Activated naive CD4-positive, alpha-beta T cell treated with anti-CD3 and anti-CD28 coated beads, Interleukin-2, amount 50 U/mL, for 16 hours (primary cell): ENCODE data around the gene DPF3.

Experiments
- DNase-seq: peaks from one replicate; pipeline ENCODE4 v3.0.0-alpha.2; 2020

The DPF3 gene

DNA sequence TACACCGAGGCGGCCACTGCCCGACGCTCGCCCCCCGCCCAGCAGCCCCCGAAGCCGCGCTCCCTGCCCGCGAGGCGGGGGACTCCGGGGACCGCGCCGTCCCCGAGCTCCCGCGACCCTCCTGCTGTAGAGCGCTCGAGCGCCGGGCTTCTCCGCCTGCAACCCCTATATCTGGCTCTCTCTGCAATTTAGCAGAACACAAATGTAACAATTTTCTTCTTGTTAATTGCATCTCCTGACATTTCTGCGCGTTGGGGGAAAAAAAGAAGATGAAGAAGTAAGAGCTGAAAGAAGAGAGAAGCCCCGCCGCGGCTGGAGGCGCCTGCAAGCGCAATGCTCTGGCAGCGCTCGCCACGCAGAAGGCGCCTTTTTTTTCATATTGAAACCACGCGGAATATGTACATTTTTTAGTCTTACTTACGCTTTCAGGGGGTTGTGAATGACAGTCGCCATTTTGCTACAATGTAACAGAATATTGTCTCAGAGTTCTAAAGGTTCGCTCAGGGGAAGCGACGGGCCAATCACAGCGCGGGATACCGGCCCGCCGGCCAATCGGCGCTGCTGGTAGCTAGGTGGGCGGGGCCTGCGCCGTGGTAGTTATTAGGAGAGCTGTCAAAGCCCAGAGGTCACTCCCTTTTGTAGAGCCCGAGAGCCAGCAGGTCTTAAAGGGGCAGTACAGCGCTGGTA is at the start of gene DPF3:
TSS of gene DPF3 (minus strand) at position 466 of the 687 bp plus-strand sequence. CDS start at position 453, 13 bp downstream.
- DNase-seq: peak; percentile 94

DNA sequence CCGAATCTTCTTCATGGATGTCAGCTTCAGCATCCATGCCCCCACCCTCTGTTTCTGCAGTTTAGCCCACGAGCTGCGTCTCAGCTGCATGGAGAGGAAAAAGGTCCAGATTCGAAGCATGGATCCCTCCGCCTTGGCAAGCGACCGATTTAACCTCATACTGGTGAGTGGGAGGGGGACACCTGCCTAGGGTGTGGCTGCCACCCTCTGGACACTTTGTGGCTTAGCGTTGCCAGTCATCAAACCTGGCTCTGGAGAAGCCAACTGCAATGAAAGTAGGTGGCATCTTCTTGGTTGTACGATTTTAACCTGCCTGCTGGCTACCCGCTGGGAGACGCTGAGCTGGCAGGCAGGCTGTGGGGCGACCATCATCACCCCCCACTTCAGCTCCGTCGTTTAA is 49.0 kb upstream of the DPF3 start:
- no peak for DNase-seq

DNA sequence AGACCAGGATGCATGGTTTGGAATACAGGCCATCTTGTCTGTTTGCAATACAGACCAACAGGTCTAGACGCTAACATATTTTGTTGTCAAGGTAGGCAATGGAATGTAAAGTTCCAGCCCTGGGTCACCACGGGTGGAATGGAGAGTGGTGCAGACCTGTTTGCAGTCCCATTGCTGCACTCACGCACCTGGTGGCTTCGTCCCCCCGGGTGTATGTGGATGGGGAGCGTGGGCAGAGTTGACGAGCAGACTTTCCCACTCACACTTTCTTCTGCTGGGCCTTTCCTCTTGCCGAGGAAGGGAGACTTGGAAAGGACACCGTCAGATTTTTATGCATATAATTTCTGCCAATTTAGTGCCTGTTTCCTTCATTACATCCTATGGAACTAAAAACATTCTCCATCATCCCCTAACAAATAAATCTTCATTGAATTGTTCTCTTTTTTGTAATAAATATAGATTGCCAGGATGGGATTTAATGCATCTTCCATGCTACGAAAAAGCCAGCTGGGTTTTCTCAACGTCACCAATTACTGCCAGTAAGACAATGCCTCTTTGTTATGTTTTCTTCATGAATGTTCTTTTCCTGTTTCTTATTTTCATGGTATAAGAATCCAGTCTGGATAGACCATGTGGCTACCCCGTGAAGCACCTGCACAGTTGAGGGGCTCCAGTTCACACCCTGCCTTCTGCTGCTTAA is 47.5 kb upstream of the DPF3 start:
- DNase-seq: no peak

DNA sequence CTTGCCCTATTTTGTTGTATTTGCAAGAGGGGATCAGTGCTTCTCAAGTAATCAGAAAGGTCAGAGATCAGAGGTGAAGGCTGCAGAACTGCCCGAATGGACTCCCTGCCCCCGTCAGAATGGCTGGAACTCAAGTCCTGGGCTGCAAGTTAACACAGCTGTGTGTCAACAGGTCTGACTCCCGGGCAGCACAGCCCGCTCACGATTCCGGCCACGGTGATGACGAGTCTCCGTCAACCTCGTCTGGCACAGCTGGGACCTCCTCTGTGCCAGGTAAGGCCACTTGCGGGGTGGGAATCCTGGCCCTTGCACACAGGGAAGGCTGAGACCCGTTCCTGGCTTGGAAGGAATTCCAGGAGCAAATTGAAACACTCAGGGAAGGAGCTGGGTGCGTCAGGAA is 45.7 kb upstream of the DPF3 start:
- DNase-seq: no peak

DNA sequence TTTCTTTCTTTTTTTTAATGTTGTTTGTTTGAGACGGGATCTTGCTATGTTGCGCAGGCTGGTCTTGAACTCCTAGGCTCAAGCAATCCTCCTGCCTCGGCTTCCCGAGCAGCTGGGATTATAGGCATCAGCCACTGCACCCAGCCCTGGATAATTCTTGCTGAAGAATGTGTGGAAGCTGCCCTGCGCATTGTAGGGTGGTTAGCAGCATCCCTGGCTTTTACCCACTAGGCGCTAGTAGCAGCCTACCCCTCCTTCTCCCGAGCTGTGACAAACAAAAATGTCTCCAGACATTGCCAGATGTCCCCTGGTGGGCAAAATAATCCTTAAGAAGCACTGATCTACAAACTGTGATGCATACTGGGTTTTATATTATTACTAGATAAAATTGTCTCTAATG is 39.0 kb upstream of the DPF3 start:
- DNase-seq: no peak

DNA sequence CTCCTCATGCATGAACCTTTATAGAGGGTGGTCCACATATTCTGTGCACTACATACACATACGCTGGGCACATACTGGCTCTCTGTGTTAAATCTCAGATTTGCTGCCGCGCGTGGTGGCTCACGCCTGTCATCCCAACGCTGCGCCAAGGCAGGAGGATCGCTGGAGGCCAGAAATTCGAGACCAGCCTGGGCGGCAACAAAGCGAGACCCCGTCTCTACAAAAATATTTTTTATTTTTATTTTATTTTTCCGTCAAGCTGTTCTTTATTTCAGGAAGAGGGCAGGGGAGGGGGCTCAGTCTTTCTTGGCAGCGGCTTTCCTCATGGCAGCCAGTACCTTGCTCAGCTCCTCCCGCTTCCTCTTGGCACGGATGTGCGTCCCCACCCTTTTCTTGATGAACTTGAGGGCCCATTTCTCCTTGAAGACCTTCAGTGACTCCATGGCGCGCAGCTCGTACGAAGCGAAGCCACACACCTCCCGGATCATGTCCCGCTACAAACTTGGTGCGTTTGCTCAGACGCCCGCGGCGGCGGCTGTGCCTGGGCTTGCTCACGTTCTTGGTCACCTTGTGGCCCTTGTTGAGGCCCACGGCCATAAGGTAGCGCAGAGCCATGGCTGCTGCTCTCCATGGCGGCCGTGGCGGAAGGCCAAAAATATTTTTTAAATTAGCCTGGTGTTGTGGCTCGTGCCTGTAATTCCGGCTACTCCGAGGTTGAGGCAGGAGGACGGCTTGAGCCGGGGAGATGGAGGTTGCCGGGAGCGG is 35.6 kb upstream of the DPF3 start:
- no peak for DNase-seq

DNA sequence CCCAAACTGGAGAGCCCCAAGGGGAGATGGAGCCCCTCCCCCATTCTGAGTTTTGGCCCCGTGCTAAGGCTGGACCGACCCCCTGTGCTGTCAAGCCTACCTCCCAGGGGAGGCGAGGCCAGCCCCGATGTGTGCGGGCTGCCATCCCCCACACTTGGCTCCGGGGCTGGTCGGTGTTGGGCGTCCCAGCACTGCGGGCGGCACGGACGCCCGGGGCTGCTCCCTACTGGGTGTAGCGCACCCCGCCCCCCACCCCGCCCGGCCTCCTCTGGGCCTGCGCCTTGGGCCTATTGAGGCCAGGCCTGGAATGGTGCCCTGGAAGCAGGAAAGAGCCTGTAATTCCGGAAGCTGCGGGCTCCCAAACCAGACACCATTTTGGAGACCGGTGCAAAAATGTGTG is 35.0 kb upstream of the DPF3 start:
- DNase-seq: no peak

DNA sequence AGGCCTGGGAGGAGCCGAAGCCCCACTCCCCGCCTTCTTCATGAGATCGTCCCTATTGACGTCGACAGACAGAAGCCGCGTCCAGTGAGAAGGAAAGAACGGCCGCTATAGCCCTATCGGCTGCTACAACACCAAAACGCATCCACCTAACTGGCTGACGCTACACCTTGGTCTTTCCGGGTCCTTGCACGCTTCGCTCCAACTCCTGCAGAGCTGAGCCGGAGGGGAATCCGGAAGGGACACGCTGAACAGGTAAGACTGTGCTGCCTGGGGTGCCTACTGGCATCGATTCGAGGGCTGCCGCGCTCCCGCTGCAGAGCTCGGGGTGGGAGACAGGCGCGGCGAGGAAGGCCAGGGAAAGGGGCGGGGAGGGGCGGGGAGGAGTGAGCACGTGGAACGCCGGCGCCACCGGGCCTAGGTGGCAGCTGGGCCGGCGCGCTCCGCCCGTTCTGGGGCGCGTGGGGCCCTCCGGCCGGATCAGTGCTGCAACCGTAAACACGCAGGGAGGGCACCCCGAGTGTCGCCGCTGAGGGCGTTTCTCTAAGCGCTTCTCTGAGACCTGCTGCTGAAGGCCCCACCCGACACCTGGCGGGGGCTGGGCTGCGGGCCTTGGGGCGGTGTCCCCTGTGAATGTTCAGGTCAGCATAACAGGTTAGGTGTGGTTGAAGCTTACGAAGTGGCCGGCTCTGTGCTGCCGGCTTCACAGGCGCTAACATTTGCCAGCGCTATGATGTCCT is 32.6 kb upstream of the DPF3 start, which contains the start of gene DCAF4:
TSS of gene DCAF4 (plus strand) at position 173 of the 737 bp plus-strand sequence. CDS start 11,515 bp downstream, outside the sequence.
- peak; percentile 96 for DNase-seq

DNA sequence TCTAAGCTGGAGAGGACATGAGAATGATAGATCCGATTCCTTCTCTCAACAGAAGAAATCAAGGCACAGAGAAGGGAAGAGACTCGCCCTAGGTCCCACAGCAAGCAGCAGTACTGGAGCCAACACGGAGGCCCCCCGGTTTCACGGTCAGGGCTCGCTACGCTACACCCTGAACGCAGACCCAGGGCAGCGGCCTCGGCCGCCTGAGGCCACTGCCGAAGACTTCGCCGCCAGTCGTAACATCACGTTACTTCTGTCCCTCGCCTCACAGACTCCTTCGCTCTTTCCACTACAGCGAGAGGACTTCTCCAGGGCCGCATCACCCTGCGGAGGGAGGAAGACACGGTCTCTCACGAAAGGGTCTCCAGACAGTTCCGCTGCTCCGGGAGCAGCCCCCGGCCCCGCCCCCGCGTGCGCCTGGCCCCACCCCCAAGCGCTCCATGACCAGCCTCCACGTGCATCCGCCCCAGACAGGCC is 32.0 kb upstream of the DPF3 start:
- no peak for DNase-seq

DNA sequence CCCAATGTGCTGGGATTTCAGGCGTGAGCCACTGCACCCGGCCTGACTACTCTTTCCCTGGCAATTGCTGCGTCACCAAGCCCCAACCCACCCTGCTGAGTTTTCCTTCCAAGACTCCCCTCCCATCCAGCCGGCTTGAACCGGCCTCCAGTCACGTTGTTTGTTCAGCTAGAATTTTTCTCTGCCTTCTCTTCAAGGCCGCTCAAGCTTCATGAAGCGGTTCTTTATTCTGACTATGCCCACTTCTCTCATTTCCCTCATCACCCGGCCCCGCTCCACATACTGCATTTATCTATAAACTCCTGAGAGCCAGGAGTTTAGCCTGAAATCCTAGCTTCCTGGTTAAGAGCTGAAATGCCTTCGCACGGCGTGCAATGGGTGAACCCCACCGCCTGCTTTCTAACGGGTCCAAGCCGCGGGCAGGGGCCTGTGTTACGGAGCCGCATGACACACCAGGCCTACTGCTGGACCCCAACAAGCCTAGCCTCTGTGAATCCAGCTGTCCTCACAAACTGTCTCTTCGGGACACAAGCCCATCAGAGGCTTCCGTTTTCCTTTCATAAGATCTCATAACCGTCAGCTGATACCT is 31.4 kb upstream of the DPF3 start:
- no peak for DNase-seq

DNA sequence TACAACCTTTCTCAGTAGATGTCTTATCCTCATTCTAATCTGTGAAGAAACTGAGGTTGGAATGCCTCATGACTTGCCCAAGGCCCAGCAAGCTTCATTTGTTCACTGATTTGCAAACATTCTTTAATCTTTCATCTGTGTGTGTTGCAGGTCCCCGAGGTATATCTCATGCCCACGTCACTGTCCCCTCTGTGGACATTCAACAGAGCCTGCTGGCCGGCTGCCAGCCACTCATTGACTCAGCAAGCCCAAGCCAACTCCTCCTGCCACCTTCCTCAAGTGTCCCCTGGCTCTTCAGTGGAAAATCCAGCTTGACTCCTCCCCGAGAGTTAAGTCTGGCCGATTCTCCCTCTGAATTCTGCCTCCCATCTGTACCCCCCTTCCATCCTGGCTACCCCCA is 30.4 kb upstream of the DPF3 start:
- DNase-seq: no peak

DNA sequence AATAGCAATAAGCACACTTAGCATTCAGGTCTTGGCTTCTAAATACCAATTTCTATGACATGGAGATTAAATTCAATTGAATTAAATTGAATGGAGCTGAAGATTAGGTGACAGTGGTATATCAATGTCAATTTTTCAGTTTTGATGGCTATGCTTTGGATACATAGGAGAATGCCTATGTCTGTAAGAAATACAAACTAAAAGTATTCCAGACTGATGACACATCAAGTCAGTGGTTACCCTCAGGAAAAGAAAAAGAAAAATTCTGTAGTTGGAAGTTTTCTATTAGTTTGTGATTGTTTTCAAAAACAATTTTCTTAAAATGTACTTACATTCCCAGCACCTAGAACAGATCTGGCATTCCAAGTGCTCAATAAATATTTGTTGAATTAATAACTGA is 27.5 kb upstream of the DPF3 start:
- no peak for DNase-seq

DNA sequence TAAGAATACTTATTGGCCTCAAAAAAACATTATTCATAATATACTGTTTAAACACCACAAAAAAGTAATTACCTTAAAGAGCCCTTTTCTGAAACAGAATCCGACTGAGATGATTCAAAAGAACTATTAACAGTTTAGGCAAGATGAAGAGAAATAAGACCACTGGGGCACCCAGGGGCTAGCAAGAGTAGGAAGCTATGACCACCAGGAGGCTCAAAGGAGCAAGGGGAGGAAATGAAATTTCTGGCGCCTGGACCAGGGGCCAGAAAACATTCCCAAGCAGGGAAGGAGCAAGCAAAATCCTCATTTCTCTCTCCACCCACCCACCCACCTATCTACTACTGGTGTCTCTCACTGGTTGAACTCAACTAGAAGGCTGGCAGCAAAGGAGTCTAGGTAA is 26.1 kb upstream of the DPF3 start:
- DNase-seq: no peak

DNA sequence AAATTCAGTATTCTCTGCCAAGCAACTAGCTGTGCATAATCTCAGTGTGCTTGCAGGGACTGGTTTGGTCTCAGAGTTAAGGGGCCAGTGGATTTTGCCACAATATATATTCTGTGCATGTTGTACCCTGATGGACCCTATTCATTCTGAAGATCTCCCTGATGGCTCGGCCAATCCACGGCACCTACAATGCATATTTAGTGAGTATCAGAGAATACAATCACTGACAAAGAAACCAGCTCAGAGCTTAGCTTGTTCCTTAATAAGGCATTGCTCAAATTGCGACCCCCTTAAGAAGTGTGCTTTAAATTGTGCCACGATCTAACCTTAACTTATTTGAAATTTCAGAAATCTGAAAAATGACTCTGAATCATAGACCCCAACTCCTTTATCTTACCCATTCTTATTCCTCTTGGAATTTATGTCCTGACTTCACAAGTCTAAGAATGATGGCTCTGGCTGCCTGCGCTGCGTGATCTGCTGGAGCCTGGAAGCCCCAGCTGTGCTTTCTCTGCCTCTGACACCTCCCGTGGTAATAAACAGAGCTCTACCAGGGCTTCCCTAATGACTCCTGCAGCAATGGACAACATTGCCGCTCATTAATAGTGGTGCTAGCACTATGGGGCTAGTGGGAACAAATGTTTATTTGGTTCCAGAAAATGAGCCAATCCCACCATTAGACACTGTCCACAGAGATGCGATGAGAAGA is 23.3 kb upstream of the DPF3 start:
- DNase-seq: no peak

DNA sequence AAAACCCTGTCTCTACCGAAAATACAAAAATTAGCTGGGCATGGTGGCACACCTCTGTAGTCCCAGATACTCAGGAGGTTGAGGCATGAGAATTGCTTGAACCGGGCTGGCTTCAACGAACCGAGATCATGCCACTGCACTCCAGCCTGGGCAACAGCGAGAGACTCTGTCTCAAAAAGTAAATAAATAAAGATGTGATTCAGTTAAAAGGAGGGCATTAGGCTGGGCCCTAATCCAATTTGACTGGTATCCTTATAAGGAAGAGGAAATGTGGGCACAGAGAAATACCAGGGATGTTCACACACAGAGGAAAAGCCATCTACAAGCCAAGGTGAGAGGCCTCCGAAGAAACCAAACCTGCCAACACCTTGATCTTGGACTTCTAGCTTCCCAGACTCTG is 22.3 kb upstream of the DPF3 start:
- no peak for DNase-seq

DNA sequence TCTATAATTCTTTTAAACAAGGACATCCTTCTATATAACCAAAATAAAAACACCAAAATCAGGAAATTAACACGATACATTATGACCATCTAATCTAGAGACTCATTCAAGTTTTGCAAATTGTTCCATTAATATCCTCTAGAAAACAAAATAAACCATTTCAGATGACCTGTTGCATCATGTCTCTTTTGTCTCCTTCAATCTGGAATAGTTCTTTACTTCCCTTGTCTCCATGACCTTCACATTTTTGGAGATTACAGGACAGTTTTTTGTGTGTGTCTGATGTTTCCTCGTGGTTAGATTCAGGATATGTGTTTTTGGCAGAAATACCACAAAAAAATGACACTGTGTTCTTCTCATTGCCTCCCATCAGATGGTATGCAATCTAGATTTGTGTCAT is 19.9 kb upstream of the DPF3 start:
- no peak for DNase-seq

DNA sequence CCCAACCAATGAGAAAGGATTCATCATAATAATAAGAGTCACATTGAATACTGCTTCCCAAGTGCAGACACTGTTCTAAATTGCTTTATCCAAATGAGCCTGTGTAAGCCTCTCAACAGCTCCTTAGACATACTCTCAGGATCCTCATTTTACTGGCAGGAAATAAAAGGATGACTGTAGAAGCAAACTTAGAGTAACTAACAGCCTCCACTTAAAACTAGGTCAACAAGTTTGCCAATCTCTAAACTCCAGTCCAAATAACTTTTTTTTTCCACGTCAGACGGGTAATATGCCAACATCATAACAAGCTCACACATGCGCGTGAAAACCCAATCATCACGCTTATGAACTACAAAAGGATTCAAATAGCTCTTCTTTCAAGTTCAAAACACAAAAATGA is 15.3 kb upstream of the DPF3 start:
- no peak for DNase-seq

DNA sequence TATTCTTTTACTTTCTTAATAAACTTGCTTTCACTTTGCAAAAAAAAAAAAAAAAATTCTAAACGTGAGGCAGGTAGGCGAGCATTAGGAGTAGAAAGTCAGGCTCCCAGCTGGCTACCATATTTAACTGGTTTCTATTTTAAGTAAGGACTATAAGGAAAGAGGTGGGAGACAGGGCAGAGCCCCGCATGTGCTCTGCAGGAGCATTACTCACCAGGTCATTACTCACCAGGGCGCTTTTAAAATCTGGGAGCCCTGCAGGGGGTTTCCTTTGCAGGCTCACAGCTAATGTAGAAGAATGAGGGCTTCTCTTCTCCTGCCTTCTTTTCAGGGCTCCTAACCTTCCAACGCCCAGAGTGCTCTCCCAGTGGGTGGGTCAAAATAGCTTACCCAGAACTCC is 14.0 kb upstream of the DPF3 start:
- DNase-seq: no peak

DNA sequence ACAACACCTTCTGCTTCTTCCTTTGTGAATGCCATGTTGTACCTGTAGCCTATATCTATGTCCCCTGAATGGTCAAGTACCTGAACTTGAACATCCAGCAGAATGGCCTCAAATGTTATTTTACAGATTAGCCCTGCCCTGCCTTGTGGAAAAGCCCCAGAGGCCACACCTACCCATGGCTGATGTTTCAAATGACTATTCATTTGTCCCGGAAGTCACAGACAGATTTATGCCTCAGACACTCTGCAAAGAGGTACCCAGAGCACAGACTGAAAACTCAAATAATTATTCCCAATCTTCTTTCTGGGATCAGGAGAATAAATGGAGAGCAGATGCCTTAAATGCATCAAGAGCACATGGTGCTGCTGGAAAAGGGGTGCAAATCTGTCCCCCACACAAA is 13.0 kb upstream of the DPF3 start:
- no peak for DNase-seq

DNA sequence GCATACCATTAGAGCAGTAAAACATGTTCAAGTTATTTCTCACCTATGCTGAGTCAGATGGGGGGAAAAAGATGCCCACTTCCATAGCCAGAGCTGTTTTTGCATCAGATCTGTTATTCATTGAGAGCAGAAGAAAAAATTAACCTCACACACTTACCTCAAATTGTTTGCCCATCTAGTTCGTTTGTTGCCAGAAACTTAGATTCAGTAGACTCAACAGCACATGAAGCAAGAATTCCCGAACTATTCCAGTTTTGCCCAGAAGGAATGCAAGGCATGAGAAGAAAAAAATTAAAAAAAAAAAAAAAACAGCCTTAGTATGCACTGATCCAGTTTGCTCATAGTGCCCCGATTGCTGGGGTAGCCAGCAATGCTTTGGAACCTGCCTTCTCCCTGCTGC is 12.4 kb upstream of the DPF3 start:
- DNase-seq: no peak

DNA sequence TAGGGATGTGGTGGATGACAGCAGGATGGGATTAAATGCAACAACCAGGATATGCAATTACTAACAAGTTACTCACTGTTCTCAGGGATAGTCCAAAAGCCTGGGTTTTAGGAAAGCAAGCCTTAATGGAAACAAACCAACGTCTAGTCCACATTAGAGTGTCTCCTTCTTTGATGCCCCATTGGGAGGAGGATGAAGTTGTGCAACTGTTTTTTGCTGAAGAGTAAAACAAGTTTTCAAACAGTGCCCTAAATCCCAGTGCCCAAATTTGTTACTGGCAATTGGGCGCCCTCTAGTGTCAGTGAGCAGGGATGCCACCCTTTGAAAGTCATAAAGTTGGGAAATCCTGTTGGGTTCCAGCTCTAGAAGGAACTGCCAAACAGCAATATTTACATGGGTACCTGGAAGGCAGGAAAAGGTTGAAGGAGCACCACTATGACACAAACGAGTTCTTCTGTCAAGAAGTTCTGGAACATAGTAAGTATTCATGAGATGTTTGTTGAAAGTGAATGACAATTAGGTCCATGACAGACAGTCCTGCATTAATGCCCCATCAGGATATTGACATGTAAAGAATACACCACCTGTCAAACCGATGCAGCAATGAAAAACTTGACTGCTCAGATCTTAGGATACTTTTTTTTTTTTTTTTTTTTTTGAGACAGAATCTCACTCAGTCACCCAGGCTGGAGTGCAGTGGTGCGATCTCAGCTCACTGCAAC is 11.1 kb upstream of the DPF3 start:
- DNase-seq: peak; percentile 55
